ENCODE results near the gene SCP2.

The SCP2 gene

DNA sequence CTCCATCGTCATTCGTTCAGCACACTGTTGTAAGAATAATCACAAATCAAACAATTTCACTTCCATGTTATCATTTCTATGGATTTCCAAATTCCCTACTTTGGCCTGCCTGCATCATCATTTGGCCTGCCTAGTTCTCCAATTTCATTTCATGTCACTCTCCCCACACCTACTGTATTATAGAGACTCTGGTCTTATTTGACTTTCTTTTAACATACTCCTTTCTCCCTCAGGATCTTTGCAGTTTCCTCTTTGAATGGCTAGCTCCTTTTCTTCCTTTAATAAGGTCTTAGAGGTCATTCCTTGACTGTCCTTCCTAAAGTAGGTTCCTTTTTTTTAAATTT lies 98.7 kb downstream of the SCP2 start:
- Histone ChIP-seq H3F3A (ENCODE audit: control insufficient read depth, insufficient read depth) (no peaks in the 10 kb centered on the region), H3K27ac (ENCODE audit: low read depth, low read length) (no peak overlapping the region)

DNA sequence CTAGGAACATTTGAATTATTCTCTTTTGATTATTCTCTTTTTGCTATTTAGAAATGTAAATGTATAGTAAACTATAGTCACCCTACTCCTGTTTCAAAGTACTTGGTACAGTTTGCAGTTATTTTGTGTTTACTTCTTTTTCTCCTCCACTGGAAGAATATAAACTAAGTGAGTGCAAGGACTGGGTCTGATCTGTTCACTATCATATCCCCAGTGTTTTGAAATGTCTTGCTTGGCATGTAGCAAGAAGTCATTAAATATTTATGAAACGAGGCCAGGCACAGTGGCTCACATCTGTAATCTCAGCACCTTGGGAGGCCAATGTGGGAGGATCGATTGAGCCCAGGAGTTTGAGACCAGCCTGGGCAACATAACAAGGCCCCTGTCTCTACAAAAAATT lies 99.2 kb downstream of the SCP2 start:
- no peak overlapping the region for H3K27ac ChIP-seq (ENCODE audit: low read depth, low read length)
- TF ChIP-seq EZH2phosphoT487 (IDR thresholded peaks at IDR 0.05; ENCODE audit: borderline replicate concordance, low read length) = no peak
- TF ChIP-seq, protein P1, sequence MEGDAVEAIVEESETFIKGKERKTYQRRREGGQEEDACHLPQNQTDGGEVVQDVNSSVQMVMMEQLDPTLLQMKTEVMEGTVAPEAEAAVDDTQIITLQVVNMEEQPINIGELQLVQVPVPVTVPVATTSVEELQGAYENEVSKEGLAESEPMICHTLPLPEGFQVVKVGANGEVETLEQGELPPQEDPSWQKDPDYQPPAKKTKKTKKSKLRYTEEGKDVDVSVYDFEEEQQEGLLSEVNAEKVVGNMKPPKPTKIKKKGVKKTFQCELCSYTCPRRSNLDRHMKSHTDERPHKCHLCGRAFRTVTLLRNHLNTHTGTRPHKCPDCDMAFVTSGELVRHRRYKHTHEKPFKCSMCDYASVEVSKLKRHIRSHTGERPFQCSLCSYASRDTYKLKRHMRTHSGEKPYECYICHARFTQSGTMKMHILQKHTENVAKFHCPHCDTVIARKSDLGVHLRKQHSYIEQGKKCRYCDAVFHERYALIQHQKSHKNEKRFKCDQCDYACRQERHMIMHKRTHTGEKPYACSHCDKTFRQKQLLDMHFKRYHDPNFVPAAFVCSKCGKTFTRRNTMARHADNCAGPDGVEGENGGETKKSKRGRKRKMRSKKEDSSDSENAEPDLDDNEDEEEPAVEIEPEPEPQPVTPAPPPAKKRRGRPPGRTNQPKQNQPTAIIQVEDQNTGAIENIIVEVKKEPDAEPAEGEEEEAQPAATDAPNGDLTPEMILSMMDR (IDR thresholded peaks at IDR 0.05; ENCODE audit: low read depth, low read length, poor library complexity, severe bottlenecking) = no peak
- H3K9me3 ChIP-seq (ENCODE audit: control insufficient read depth, insufficient read depth, low read length) = no peaks in the 10 kb centered on the region
- peaks cover 20% of the 10 kb centered on the region for H3K79me2 ChIP-seq (ENCODE audit: control insufficient read depth, low read length)
- no peaks in the 10 kb centered on the region for H3F3A ChIP-seq (ENCODE audit: control insufficient read depth, insufficient read depth)
- H3K4me3 ChIP-seq (ENCODE audit: low read length) = no peak overlapping the region
- H3K4me1 ChIP-seq (ENCODE audit: control insufficient read depth, low read length) = no peaks in the 10 kb centered on the region
- H3K36me3 ChIP-seq (ENCODE audit: control insufficient read depth, low read length) = peaks cover 2% of the 10 kb centered on the region; the same call in 1 of the 2 replicates
- H3K4me2 ChIP-seq (ENCODE audit: low read length) = no peak overlapping the region
- no peaks in the 10 kb centered on the region for H3K27me3 ChIP-seq (ENCODE audit: control insufficient read depth, low read length)
- H4K20me1 ChIP-seq (ENCODE audit: control insufficient read depth, insufficient read depth, low read depth, low read length) = 0 out of 2 replicates have a peak, but pooled peaks cover under 1% of the 10 kb centered on the region
- no peaks in the 10 kb centered on the region for H3K9me2 ChIP-seq (replicated peaks; ENCODE audit: control insufficient read depth, low read length)

More for the DNA sequence above, 98.7 kb downstream of the SCP2 start:
- TF ChIP-seq EZH2phosphoT487 (IDR thresholded peaks at IDR 0.05; ENCODE audit: borderline replicate concordance, low read length) = no peak
- TF ChIP-seq, protein P1 (IDR thresholded peaks at IDR 0.05; ENCODE audit: low read depth, low read length, poor library complexity, severe bottlenecking) = no peak
- no peak overlapping the region for H3K4me2 ChIP-seq (ENCODE audit: low read length)
- H3K4me1 ChIP-seq (ENCODE audit: control insufficient read depth, low read length) = no peaks in the 10 kb centered on the region
- H3K36me3 ChIP-seq (ENCODE audit: control insufficient read depth, low read length) = peaks cover 2% of the 10 kb centered on the region; the same call in 1 of the 2 replicates
- H4K20me1 ChIP-seq (ENCODE audit: control insufficient read depth, insufficient read depth, low read depth, low read length) = no peaks in the 10 kb centered on the region
- peaks cover 23% of the 10 kb centered on the region for H3K79me2 ChIP-seq (ENCODE audit: control insufficient read depth, low read length)
- H3K9me3 ChIP-seq (ENCODE audit: control insufficient read depth, insufficient read depth, low read length) = no peaks in the 10 kb centered on the region
- no peaks in the 10 kb centered on the region for H3K9me2 ChIP-seq (replicated peaks; ENCODE audit: control insufficient read depth, low read length)
- no peaks in the 10 kb centered on the region for H3K27me3 ChIP-seq (ENCODE audit: control insufficient read depth, low read length)
- no peak overlapping the region for H3K4me3 ChIP-seq (ENCODE audit: low read length)

DNA sequence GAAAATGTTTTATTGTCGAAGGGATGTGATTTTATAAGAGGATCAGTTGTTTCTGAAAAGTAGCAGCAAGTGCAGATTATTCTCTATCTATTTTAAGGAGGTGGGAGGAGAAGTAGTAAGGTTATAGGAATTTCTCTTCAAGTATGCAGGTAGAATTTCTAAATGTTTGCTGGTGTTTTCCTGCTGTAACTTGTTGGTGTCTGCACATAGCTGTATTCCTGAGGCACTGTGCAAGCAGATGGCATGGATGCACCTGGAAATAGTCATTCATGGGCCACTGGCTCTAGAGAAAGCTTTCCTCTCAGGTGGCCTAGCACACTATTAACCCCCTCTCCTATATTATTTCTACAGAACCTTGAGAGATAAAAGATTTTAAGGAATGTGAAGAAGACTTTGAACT lies 104.7 kb downstream of the SCP2 start:
- H3K9me2 ChIP-seq (replicated peaks; ENCODE audit: control insufficient read depth, low read length) = no peaks in the 10 kb centered on the region
- no peaks in the 10 kb centered on the region for H3K27me3 ChIP-seq (ENCODE audit: control insufficient read depth, low read length)
- H3K4me3 ChIP-seq (ENCODE audit: low read length) = no peak overlapping the region
- H3K4me1 ChIP-seq (ENCODE audit: control insufficient read depth, low read length) = no peaks in the 10 kb centered on the region
- peaks cover 2% of the 10 kb centered on the region; the same call in 1 of the 2 replicates for H3K36me3 ChIP-seq (ENCODE audit: control insufficient read depth, low read length)
- H3K9me3 ChIP-seq (ENCODE audit: control insufficient read depth, insufficient read depth, low read length) = no peaks in the 10 kb centered on the region
- H3K27ac ChIP-seq (ENCODE audit: low read depth, low read length) = no peak overlapping the region
- H3K4me2 ChIP-seq (ENCODE audit: low read length) = no peak overlapping the region
- H4K20me1 ChIP-seq (ENCODE audit: control insufficient read depth, insufficient read depth, low read depth, low read length) = 0 out of 2 replicates have a peak, but pooled peaks cover 3% of the 10 kb centered on the region
- H3K79me2 ChIP-seq (ENCODE audit: control insufficient read depth, low read length) = no peaks in the 10 kb centered on the region
- no peaks in the 10 kb centered on the region for H3F3A ChIP-seq (ENCODE audit: control insufficient read depth, insufficient read depth)
- no peak for TF ChIP-seq EZH2phosphoT487 (IDR thresholded peaks at IDR 0.05; ENCODE audit: borderline replicate concordance, low read length)
- TF ChIP-seq, protein P1 (IDR thresholded peaks at IDR 0.05; ENCODE audit: low read depth, low read length, poor library complexity, severe bottlenecking) = no peak

Measured in DOHH2 (cell line).